Measurements from ENCODE around the gene RNF112.

DNA sequence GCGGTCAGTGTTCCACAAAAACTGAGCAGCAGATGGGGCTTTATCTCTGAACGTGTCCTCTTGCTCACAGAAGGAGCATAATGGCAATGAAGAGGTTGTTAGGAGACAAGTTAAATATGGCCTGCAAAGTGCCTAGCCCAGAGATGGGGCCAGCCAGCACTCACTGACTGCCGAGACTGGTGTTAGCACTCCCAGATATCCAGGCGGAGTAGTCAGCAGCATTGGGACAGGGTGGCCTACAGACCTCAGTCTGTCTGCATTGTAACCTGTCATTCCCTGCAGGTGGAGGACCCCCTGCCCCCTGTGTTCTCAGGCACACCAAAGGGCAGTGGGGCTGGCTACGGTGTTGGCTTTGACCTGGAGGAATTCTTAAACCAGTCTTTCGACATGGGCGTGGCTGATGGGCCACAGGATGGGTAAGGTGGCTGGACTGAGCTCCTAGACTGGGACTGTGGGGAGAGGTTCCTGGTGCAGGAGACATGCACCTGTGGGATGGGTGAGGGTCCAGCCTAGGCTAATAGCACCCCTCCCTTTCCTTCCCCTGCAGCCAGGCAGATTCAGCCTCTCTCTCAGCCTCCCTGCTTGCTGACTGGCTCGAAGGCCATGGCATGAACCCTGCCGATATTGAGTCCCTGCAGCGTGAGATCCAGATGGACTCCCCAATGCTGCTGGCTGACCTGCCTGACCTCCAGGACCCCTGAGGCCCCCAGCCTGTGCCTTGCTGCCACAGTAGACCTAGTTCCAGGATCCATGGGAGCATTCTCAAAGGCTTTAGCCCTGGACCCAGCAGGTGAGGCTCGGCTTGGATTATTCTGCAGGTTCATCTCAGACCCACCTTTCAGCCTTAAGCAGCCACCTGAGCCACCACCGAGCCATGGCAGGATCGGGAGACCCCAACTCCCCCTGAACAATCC lies 28.2 kb upstream of the RNF112 start:
- TF ChIP-seq, protein P1, sequence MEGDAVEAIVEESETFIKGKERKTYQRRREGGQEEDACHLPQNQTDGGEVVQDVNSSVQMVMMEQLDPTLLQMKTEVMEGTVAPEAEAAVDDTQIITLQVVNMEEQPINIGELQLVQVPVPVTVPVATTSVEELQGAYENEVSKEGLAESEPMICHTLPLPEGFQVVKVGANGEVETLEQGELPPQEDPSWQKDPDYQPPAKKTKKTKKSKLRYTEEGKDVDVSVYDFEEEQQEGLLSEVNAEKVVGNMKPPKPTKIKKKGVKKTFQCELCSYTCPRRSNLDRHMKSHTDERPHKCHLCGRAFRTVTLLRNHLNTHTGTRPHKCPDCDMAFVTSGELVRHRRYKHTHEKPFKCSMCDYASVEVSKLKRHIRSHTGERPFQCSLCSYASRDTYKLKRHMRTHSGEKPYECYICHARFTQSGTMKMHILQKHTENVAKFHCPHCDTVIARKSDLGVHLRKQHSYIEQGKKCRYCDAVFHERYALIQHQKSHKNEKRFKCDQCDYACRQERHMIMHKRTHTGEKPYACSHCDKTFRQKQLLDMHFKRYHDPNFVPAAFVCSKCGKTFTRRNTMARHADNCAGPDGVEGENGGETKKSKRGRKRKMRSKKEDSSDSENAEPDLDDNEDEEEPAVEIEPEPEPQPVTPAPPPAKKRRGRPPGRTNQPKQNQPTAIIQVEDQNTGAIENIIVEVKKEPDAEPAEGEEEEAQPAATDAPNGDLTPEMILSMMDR (IDR thresholded peaks at IDR 0.05; ENCODE audit: poor library complexity, severe bottlenecking), result no peak
- TF ChIP-seq RAD21 (conservative IDR thresholded peaks at IDR 0.05) (no peak), EZH2 (IDR thresholded peaks at IDR 0.05; ENCODE audit: borderline replicate concordance, insufficient read depth, low read length, poor library complexity, severe bottlenecking) (no peak), MXI1 (conservative IDR thresholded peaks at IDR 0.05; ENCODE audit: poor library complexity, severe bottlenecking) (no peak), POLR2AphosphoS5 (IDR thresholded peaks at IDR 0.05) (no peak), EP300 (conservative IDR thresholded peaks at IDR 0.05; ENCODE audit: poor library complexity, severe bottlenecking) (no peak), TAF1 (IDR thresholded peaks at IDR 0.05; ENCODE audit: low read depth) (no peak), SMC3 (conservative IDR thresholded peaks at IDR 0.05; ENCODE audit: poor library complexity) (no peak)
- TF ChIP-seq, protein P2, sequence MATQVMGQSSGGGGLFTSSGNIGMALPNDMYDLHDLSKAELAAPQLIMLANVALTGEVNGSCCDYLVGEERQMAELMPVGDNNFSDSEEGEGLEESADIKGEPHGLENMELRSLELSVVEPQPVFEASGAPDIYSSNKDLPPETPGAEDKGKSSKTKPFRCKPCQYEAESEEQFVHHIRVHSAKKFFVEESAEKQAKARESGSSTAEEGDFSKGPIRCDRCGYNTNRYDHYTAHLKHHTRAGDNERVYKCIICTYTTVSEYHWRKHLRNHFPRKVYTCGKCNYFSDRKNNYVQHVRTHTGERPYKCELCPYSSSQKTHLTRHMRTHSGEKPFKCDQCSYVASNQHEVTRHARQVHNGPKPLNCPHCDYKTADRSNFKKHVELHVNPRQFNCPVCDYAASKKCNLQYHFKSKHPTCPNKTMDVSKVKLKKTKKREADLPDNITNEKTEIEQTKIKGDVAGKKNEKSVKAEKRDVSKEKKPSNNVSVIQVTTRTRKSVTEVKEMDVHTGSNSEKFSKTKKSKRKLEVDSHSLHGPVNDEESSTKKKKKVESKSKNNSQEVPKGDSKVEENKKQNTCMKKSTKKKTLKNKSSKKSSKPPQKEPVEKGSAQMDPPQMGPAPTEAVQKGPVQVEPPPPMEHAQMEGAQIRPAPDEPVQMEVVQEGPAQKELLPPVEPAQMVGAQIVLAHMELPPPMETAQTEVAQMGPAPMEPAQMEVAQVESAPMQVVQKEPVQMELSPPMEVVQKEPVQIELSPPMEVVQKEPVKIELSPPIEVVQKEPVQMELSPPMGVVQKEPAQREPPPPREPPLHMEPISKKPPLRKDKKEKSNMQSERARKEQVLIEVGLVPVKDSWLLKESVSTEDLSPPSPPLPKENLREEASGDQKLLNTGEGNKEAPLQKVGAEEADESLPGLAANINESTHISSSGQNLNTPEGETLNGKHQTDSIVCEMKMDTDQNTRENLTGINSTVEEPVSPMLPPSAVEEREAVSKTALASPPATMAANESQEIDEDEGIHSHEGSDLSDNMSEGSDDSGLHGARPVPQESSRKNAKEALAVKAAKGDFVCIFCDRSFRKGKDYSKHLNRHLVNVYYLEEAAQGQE (IDR thresholded peaks at IDR 0.05; ENCODE audit: borderline replicate concordance), result no peak

Data from neural cell (in vitro differentiated cells).